Astrocyte of the cerebellum (primary cell): Measurements from ENCODE around the gene MIA.
"Not testable (repeated sequence)": the region's sequence is repeated elsewhere in the genome, so short reads cannot be mapped to it uniquely, and the experiment has no call there.

Source experiments
- DNase-seq: peaks from one replicate; pipeline ENCODE4 v3.0.0-alpha.2; 2011; ENCODE audit warnings: low read depth
- H3K4me3 ChIP-seq: 2 replicates; pipeline ENCODE4 v1.5.1; 2011; ENCODE audit warnings: mild to moderate bottlenecking, low read depth, low read length, moderate library complexity
- CTCF ChIP-seq: IDR thresholded peaks from 2 replicates; pipeline ENCODE4 v1.5.1; 2012; ENCODE audit warnings: low read length, low read depth, moderate library complexity, mild to moderate bottlenecking; ENCODE audit errors: missing control alignments
- in situ Hi-C: cut with HindIII; loops from 2 replicates; pipeline ENCODE4 v1.10.0; 2017; ENCODE audit warnings: low sequenced_read_pairs

Gene MIA

GRCh38 chr19:40758491-40758890, 16.8 kb upstream of the MIA start:
- no peak for TF ChIP-seq CTCF
- no peak overlapping the region for H3K4me3 ChIP-seq
- in situ Hi-C loops = no loop called here
- no peak for DNase-seq

GRCh38 chr19:40759352-40759751, 16.0 kb upstream of the MIA start:
- no peak overlapping the region for H3K4me3 ChIP-seq
- DNase-seq = no peak
- no peak for TF ChIP-seq CTCF
- in situ Hi-C loops = no loop called here

GRCh38 chr19:40762754-40763470, 12.4 kb upstream of the MIA start:
- no peak for DNase-seq
- in situ Hi-C loops = no loop called here
- no peak overlapping the region for H3K4me3 ChIP-seq
- TF ChIP-seq CTCF = no peak

- in situ Hi-C loops = no loop called here
- H3K4me3 ChIP-seq = no peak overlapping the region
- TF ChIP-seq CTCF = no peak
- no peak for DNase-seq
Observed at GRCh38 chr19:40763526-40763925, 11.8 kb upstream of the MIA start.

GRCh38 chr19:40763963-40764362, 11.4 kb upstream of the MIA start:
- in situ Hi-C loops = no loop called here
- no peak for DNase-seq
- no peak for TF ChIP-seq CTCF
- no peak overlapping the region for H3K4me3 ChIP-seq

GRCh38 chr19:40766385-40766784, 8.9 kb upstream of the MIA start:
- DNase-seq, H3K4me3 ChIP-seq, in situ Hi-C loops: not testable (repeated sequence)

- no peak overlapping the region for H3K4me3 ChIP-seq
- in situ Hi-C loops = no loop called here
- DNase-seq = no peak
- no peak for TF ChIP-seq CTCF
Observed at GRCh38 chr19:40768869-40769268, 6.5 kb upstream of the MIA start.

GRCh38 chr19:40771101-40771862, 4.0 kb upstream of the MIA start:
- H3K4me3 ChIP-seq, DNase-seq, in situ Hi-C loops: not testable (repeated sequence)
